CD4-positive, alpha-beta T cell treated with Interleukin-17A for 4 hours (primary cell): Measurements from ENCODE around the gene C1orf21.

Experiments used
- DNase-seq: peaks from one replicate; pipeline ENCODE4 v3.0.0-alpha.2; 2020; ENCODE audit warnings: mixed read lengths

C1orf21 gene

GRCh38 chr1:184527402-184527801 lies 140.6 kb downstream of the C1orf21 start:
- no peak for DNase-seq

- DNase-seq: no peak
These were observed 143.4 kb downstream of the C1orf21 start for GRCh38 chr1:184530226-184530625.

GRCh38 chr1:184531296-184531695 lies 144.5 kb downstream of the C1orf21 start:
- no peak for DNase-seq

- no peak for DNase-seq
These were observed 145.4 kb downstream of the C1orf21 start for GRCh38 chr1:184532199-184532598.

GRCh38 chr1:184533049-184533448 lies 146.2 kb downstream of the C1orf21 start:
- DNase-seq: no peak

GRCh38 chr1:184533915-184534314 lies 147.1 kb downstream of the C1orf21 start:
- DNase-seq: no peak

- no peak for DNase-seq
These were observed 147.9 kb downstream of the C1orf21 start for GRCh38 chr1:184534690-184535089.

- no peak for DNase-seq
These were observed 148.6 kb downstream of the C1orf21 start for GRCh38 chr1:184535191-184535970.

GRCh38 chr1:184536246-184536985 lies 149.6 kb downstream of the C1orf21 start:
- no peak for DNase-seq

- DNase-seq: no peak
These were observed 152.8 kb downstream of the C1orf21 start for GRCh38 chr1:184539580-184539979.

- DNase-seq: no peak
These were observed 154.8 kb downstream of the C1orf21 start for GRCh38 chr1:184541537-184542152.

- no peak for DNase-seq
These were observed 155.5 kb downstream of the C1orf21 start for GRCh38 chr1:184542291-184542690.

GRCh38 chr1:184545601-184546000 lies 158.8 kb downstream of the C1orf21 start:
- no peak for DNase-seq

GRCh38 chr1:184552446-184552845 lies 165.6 kb downstream of the C1orf21 start:
- no peak for DNase-seq

GRCh38 chr1:184553845-184554244 lies 167.0 kb downstream of the C1orf21 start:
- no peak for DNase-seq

- no peak for DNase-seq
These were observed 169.1 kb downstream of the C1orf21 start for GRCh38 chr1:184555665-184556641.

GRCh38 chr1:184556665-184557064 lies 169.8 kb downstream of the C1orf21 start:
- DNase-seq: no peak

- DNase-seq: no peak
These were observed 170.9 kb downstream of the C1orf21 start for GRCh38 chr1:184557423-184558347.

- DNase-seq: no peak
These were observed 171.9 kb downstream of the C1orf21 start for GRCh38 chr1:184558691-184559090.

- no peak for DNase-seq
These were observed 172.4 kb downstream of the C1orf21 start for GRCh38 chr1:184559117-184559713.

GRCh38 chr1:184562806-184563205 lies 176.0 kb downstream of the C1orf21 start:
- DNase-seq: no peak
